Keratinocyte (primary cell): ENCODE results near the gene PNPLA2. TPM values are rescaled to one million over a fixed set of nuclear protein-coding genes. Genes with fewer than 3 reads are reported as not detected.

Source experiments
- DNase-seq: peaks from one replicate; pipeline ENCODE4 v3.0.0-alpha.2; 2011; ENCODE audit warnings: low read depth, missing footprints, low spot score
- FAIRE-seq: peaks from 2 replicates; lab custom pipeline; 2011; peaks lifted over from hg19 to GRCh38; lab: Jason Lieb, UNC
- H2AFZ ChIP-seq: 2 replicates; pipeline ENCODE4 v1.6.0; 2012; ENCODE audit warnings: low read length, control low read depth, inconsistent platforms; ENCODE audit not compliant: control insufficient read depth
- H3K27ac ChIP-seq: 2 replicates; pipeline ENCODE4 v1.5.1; 2011; ENCODE audit warnings: low read length; ENCODE audit not compliant: control insufficient read depth, insufficient read depth
- H3K27me3 ChIP-seq: 3 replicates; pipeline ENCODE4 v1.6.0; 2011; ENCODE audit warnings: low read length; ENCODE audit not compliant: control insufficient read depth, insufficient read depth; ENCODE audit errors: extremely low read depth
- H3K36me3 ChIP-seq, 2 experiments: 2 replicates in 1 of 2; 3 replicates in 1 of 2; pipeline ENCODE4 v1.5.1; 2011; ENCODE audit warnings: low read length in 2 of 2, mild to moderate bottlenecking in 1 of 2; ENCODE audit not compliant: control insufficient read depth in 2 of 2, insufficient read depth in 2 of 2; ENCODE audit errors: extremely low read depth in 1 of 2
- H3K4me1 ChIP-seq: 3 replicates; pipeline ENCODE4 v1.5.1; 2011; ENCODE audit warnings: low read length; ENCODE audit not compliant: control insufficient read depth, insufficient read depth; ENCODE audit errors: extremely low read depth
- H3K4me2 ChIP-seq: 3 replicates; pipeline ENCODE4 v1.6.0; 2011; ENCODE audit warnings: low read depth, low read length; ENCODE audit not compliant: control insufficient read depth, insufficient read depth; ENCODE audit errors: extremely low read depth
- H3K4me3 ChIP-seq, 3 experiments: fragments of 200-600 bp in 1 of 3; sonication (generic) in 1 of 3; 2 replicates in 2 of 3; 3 replicates in 1 of 3; pipeline ENCODE4 v1.5.1; 2011 to 2016; ENCODE audit warnings: low read length in 3 of 3, mild to moderate bottlenecking in 3 of 3, control low read depth in 2 of 3, inconsistent platforms in 1 of 3, low read depth in 1 of 3, mixed read lengths in 1 of 3, mixed run types in 1 of 3, moderate library complexity in 1 of 3; ENCODE audit not compliant: control insufficient read depth in 2 of 3, insufficient read depth in 2 of 3; ENCODE audit errors: extremely low read depth in 1 of 3
- H3K79me2 ChIP-seq: 2 replicates; pipeline ENCODE4 v1.6.0; 2012; ENCODE audit warnings: low read length; ENCODE audit not compliant: control insufficient read depth, insufficient read depth
- H3K9ac ChIP-seq: 3 replicates; pipeline ENCODE4 v1.6.0; 2011; ENCODE audit warnings: low read length; ENCODE audit not compliant: control insufficient read depth, insufficient read depth; ENCODE audit errors: extremely low read depth
- H3K9me1 ChIP-seq: 3 replicates; pipeline ENCODE4 v1.6.0; 2011; ENCODE audit warnings: low read length; ENCODE audit not compliant: control insufficient read depth, insufficient read depth; ENCODE audit errors: extremely low read depth
- H3K9me3 ChIP-seq: 2 replicates; pipeline ENCODE4 v1.5.1; 2012; ENCODE audit warnings: low read depth, low read length; ENCODE audit not compliant: control insufficient read depth
- H4K20me1 ChIP-seq: 3 replicates; pipeline ENCODE4 v1.6.0; 2011; ENCODE audit warnings: low read length; ENCODE audit not compliant: control insufficient read depth, insufficient read depth; ENCODE audit errors: extremely low read depth
- CTCF ChIP-seq, 3 experiments: IDR thresholded peaks in 1 of 3; conservative IDR thresholded peaks in 1 of 3; optimal IDR thresholded peaks in 1 of 3; 2 replicates in 2 of 3; 3 replicates in 1 of 3; pipeline versions ENCODE3 to v1.5.1; 2011; ENCODE audit warnings: low read length in 3 of 3, mild to moderate bottlenecking in 3 of 3, moderate library complexity in 2 of 3, control low read depth in 1 of 3, inconsistent platforms in 1 of 3; ENCODE audit not compliant: insufficient read depth in 2 of 3; ENCODE audit errors: extremely low read depth in 1 of 3
- EZH2 ChIP-seq: IDR thresholded peaks from one replicate; pipeline ENCODE4 v1.6.1; 2012; ENCODE audit warnings: inconsistent platforms, mild to moderate bottlenecking, low read length, moderate library complexity
- dilution Hi-C: fragments of 300-500 bp; cut with MboI; formaldehyde crosslinking; loops from one replicate; pipeline ENCODE4 v1.7.0; 2020; ENCODE audit warnings: low sequenced_read_pairs; ENCODE audit not compliant: extremely low pct_ligation_motif_present
- polyA plus RNA-seq, 5 experiments: library from polyadenylated mRNA; depleted of rRNA in 3 of 5; stranded (reverse) in 3 of 5; stranded (forward) in 1 of 5; unstranded in 1 of 5; fragments of >200 nt; gene quantifications; 1 replicate in 1 of 5; 2 replicates in 3 of 5; 3 replicates in 1 of 5; pipeline versions ENCODE4 v1.2.1 to v1.2.3, GENCODE V29; 2011 to 2012; ENCODE audit warnings: missing spikeins in 2 of 5, low read depth in 1 of 5, low replicate concordance in 1 of 5

Gene PNPLA2
- polyA plus RNA-seq, 1 donor (not counting 4 experiments of a cell fraction or from before 2014, with no cell fraction given) = 5.3 TPM

GRCh38 chr11:853682-854448 is 35.2 kb downstream of the PNPLA2 start:
- no peaks in the 10 kb centered on the region for H3K9me1 ChIP-seq
- no peak overlapping the region for H3K27ac ChIP-seq
- peaks cover 6 to 8% of the 10 kb centered on the region in 2 experiments for H3K36me3 ChIP-seq
- peaks cover 4% of the 10 kb centered on the region for H3K4me1 ChIP-seq
- H3K4me2 ChIP-seq = no peak overlapping the region
- DNase-seq (no peak), FAIRE-seq (no peak)
- H3K4me3 ChIP-seq = no peak overlapping the region
- H3K79me2 ChIP-seq = no peaks in the 10 kb centered on the region
- TF ChIP-seq EZH2 (no peak), CTCF (optimal IDR thresholded peaks at IDR 0.05 in 1 of 3, IDR thresholded peaks at IDR 0.05 in 1 of 3, conservative IDR thresholded peaks at IDR 0.05 in 1 of 3; ENCODE audit: extremely low read depth in 1 of 3, insufficient read depth in 2 of 3, low read length in 3 of 3) (no peak)
- H3K9me3 ChIP-seq = no peaks in the 10 kb centered on the region
- H3K9ac ChIP-seq = no peak overlapping the region
- dilution Hi-C loops = no loop called here
- no peaks in the 10 kb centered on the region for H3K27me3 ChIP-seq
- H4K20me1 ChIP-seq = peaks cover 7% of the 10 kb centered on the region
- no peak overlapping the region for H2AFZ ChIP-seq

GRCh38 chr11:854601-855329 is 36.1 kb downstream of the PNPLA2 start:
- no peak overlapping the region for H2AFZ ChIP-seq
- FAIRE-seq (no peak), DNase-seq (no peak)
- no peaks in the 10 kb centered on the region for H3K79me2 ChIP-seq
- H3K4me2 ChIP-seq = no peak overlapping the region
- H3K9me1 ChIP-seq = no peaks in the 10 kb centered on the region
- peaks cover 4% of the 10 kb centered on the region for H3K4me1 ChIP-seq
- H3K27me3 ChIP-seq = no peaks in the 10 kb centered on the region
- TF ChIP-seq EZH2 (no peak), CTCF (optimal IDR thresholded peaks at IDR 0.05 in 1 of 3, IDR thresholded peaks at IDR 0.05 in 1 of 3, conservative IDR thresholded peaks at IDR 0.05 in 1 of 3; ENCODE audit: extremely low read depth in 1 of 3, insufficient read depth in 2 of 3, low read length in 3 of 3) (no peak)
- H4K20me1 ChIP-seq = peaks cover 7% of the 10 kb centered on the region
- no peak overlapping the region for H3K4me3 ChIP-seq
- H3K36me3 ChIP-seq = peaks cover 6 to 8% of the 10 kb centered on the region in 2 experiments
- dilution Hi-C loops = no loop called here
- no peaks in the 10 kb centered on the region for H3K9me3 ChIP-seq
- no peak overlapping the region for H3K27ac ChIP-seq
- no peak overlapping the region for H3K9ac ChIP-seq
